Globus pallidus (tissue), 1 donor: ENCODE data around the gene TNNI3K.
A peak's percentile ranks its signal among the peaks of the same experiment; 100 is the strongest.

Experiments
- DNase-seq: peaks from one replicate; pipeline ENCODE4 v3.0.0-alpha.2; 2015; ENCODE audit warnings: low spot score

TNNI3K gene

GRCh38 chr1:74437035-74437434 is 201.8 kb downstream of the TNNI3K start:
- no peak for DNase-seq

GRCh38 chr1:74452035-74452434 is 216.8 kb downstream of the TNNI3K start:
- DNase-seq = no peak

- DNase-seq = no peak
Observed at GRCh38 chr1:74453277-74453676, 218.1 kb downstream of the TNNI3K start.

GRCh38 chr1:74455390-74455789 is 220.2 kb downstream of the TNNI3K start:
- no peak for DNase-seq

- no peak for DNase-seq
Observed at GRCh38 chr1:74457253-74457652, 222.1 kb downstream of the TNNI3K start.

GRCh38 chr1:74463333-74463988 is 228.3 kb downstream of the TNNI3K start:
- DNase-seq = no peak

- no peak for DNase-seq
Observed at GRCh38 chr1:74464037-74464436, 228.8 kb downstream of the TNNI3K start.

- DNase-seq = no peak
Observed at GRCh38 chr1:74465193-74465681, 230.1 kb downstream of the TNNI3K start.

- no peak for DNase-seq
Observed at GRCh38 chr1:74467786-74468377, 232.7 kb downstream of the TNNI3K start.

GRCh38 chr1:74468982-74469603 is 233.9 kb downstream of the TNNI3K start:
- DNase-seq = peak; percentile 36

GRCh38 chr1:74470251-74470650 is 235.1 kb downstream of the TNNI3K start:
- DNase-seq = no peak

- no peak for DNase-seq
Observed at GRCh38 chr1:74470936-74471335, 235.7 kb downstream of the TNNI3K start.

GRCh38 chr1:74471470-74471869 is 236.3 kb downstream of the TNNI3K start:
- no peak for DNase-seq

GRCh38 chr1:74474585-74474984 is 239.4 kb downstream of the TNNI3K start:
- no peak for DNase-seq

- DNase-seq = no peak
Observed at GRCh38 chr1:74478979-74479378, 243.8 kb downstream of the TNNI3K start.

GRCh38 chr1:74480068-74480467 is 244.9 kb downstream of the TNNI3K start:
- no peak for DNase-seq

GRCh38 chr1:74481607-74482006 is 246.4 kb downstream of the TNNI3K start:
- DNase-seq = no peak

- no peak for DNase-seq
Observed at GRCh38 chr1:74485622-74486021, 250.4 kb downstream of the TNNI3K start.

- no peak for DNase-seq
Observed at GRCh38 chr1:74486036-74486435, 250.8 kb downstream of the TNNI3K start.

GRCh38 chr1:74496669-74497068 is 261.5 kb downstream of the TNNI3K start:
- no peak for DNase-seq

- DNase-seq = no peak
Observed at GRCh38 chr1:74498901-74499300, 263.7 kb downstream of the TNNI3K start.

GRCh38 chr1:74502432-74502831 is 267.2 kb downstream of the TNNI3K start:
- peak; percentile 5 for DNase-seq

- no peak for DNase-seq
Observed at GRCh38 chr1:74502858-74503257, 267.7 kb downstream of the TNNI3K start.
